ENCODE results near the gene BGN.

BGN gene

DNA sequence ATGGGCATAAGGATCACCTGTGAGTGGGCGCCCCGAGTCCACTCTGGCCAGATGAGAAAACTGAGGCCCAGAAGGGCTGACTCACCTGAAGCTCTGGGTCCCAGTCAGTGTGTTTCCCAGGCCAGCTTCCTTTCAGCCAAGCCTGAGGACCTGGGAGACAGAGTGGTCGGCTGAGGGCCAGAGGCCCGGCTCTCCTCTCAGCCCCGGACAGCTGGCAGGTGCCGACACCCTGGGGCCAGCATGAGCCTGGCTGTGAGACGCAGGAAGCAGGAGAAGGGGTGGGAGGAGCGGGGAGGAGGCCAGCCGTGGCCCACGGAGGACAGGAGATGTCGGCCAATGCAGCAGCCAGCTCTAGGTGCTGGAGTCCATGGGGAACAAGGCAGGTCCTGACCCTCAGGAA is 51.6 kb downstream of the BGN start:
- TF ChIP-seq, protein P1, sequence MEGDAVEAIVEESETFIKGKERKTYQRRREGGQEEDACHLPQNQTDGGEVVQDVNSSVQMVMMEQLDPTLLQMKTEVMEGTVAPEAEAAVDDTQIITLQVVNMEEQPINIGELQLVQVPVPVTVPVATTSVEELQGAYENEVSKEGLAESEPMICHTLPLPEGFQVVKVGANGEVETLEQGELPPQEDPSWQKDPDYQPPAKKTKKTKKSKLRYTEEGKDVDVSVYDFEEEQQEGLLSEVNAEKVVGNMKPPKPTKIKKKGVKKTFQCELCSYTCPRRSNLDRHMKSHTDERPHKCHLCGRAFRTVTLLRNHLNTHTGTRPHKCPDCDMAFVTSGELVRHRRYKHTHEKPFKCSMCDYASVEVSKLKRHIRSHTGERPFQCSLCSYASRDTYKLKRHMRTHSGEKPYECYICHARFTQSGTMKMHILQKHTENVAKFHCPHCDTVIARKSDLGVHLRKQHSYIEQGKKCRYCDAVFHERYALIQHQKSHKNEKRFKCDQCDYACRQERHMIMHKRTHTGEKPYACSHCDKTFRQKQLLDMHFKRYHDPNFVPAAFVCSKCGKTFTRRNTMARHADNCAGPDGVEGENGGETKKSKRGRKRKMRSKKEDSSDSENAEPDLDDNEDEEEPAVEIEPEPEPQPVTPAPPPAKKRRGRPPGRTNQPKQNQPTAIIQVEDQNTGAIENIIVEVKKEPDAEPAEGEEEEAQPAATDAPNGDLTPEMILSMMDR (IDR thresholded peaks at IDR 0.05; ENCODE audit: low read length, missing control alignments): no peak
- no peak overlapping the region for H3K4me3 ChIP-seq (replicated peaks; ENCODE audit: low read depth, low read length)
- no peak for DNase-seq (ENCODE audit: low read depth)

GRCh38 chrX:153547195-153547594 is 52.4 kb downstream of the BGN start:
- TF ChIP-seq, protein P1 (IDR thresholded peaks at IDR 0.05; ENCODE audit: low read length, missing control alignments): no peak
- no peak overlapping the region for H3K4me3 ChIP-seq (replicated peaks; ENCODE audit: low read depth, low read length)
- no peak for DNase-seq (ENCODE audit: low read depth)

DNA sequence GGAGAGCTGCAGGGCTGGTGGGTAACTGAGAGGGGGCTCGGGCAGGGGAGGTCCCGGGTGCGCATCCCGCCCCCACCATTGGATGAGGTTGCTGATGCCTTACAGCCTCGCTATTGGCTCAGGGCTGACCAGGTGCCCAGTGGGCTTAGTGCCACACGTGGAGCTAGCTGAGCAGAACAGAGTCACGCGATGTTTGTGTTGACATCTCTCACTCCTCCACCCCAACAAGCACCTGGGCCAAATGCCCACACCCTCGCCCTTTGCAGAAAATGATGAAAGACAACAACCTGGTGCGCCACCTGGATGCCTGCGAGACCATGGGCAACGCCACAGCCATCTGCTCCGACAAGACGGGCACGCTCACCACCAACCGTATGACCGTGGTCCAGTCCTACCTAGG is 54.5 kb downstream of the BGN start:
- TF ChIP-seq, protein P1 (IDR thresholded peaks at IDR 0.05; ENCODE audit: low read length, missing control alignments): no peak
- no peak for DNase-seq (ENCODE audit: low read depth)

DNA sequence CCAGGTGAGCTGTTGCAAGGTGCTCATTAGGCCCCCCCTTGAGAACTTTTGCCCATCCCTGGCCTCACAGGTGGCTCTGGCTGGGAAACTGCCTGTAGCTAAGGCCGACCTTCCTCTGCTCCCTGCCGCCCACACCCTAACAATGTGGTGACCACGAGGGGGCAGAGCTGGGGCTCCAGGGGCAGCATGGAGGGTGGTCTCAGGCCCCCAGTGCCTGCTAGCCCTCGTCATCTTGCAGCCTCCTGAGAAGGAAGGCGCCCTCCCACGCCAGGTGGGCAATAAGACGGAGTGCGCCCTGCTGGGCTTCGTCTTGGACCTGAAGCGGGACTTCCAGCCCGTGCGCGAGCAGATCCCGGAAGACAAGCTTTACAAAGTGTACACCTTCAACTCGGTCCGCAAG is 55.0 kb downstream of the BGN start:
- DNase-seq (ENCODE audit: low read depth): no peak
- H3K4me3 ChIP-seq (replicated peaks; ENCODE audit: low read depth, low read length): no peak overlapping the region
- TF ChIP-seq, protein P1 (IDR thresholded peaks at IDR 0.05; ENCODE audit: low read length, missing control alignments): no peak

More for the DNA sequence above, 54.5 kb downstream of the BGN start:
- H3K4me3 ChIP-seq (replicated peaks; ENCODE audit: low read depth, low read length): no peak overlapping the region

GRCh38 chrX:153551135-153551534 is 56.4 kb downstream of the BGN start:
- H3K4me3 ChIP-seq (replicated peaks; ENCODE audit: low read depth, low read length): no peak overlapping the region
- TF ChIP-seq, protein P1 (IDR thresholded peaks at IDR 0.05; ENCODE audit: low read length, missing control alignments): no peak
- DNase-seq (ENCODE audit: low read depth): peak; percentile 29

GRCh38 chrX:153554519-153555167 is 59.9 kb downstream of the BGN start:
- TF ChIP-seq, protein P1 (IDR thresholded peaks at IDR 0.05; ENCODE audit: low read length, missing control alignments): peak; percentile 64
- no peak overlapping the region for H3K4me3 ChIP-seq (replicated peaks; ENCODE audit: low read depth, low read length)
- peak; percentile 46 for DNase-seq (ENCODE audit: low read depth)

GRCh38 chrX:153556767-153557166 is 62.0 kb downstream of the BGN start:
- H3K4me3 ChIP-seq (replicated peaks; ENCODE audit: low read depth, low read length): no peak overlapping the region
- TF ChIP-seq, protein P1 (IDR thresholded peaks at IDR 0.05; ENCODE audit: low read length, missing control alignments): no peak
- DNase-seq (ENCODE audit: low read depth): no peak

Measured in fibroblast of pulmonary artery (primary cell).